Mesendoderm (in vitro differentiated cells): ENCODE data around the gene IGSF10.
A peak's percentile ranks its signal among the peaks of the same experiment; 100 is the strongest.

Experiments
- DNase-seq: peaks from one replicate; pipeline ENCODE4 v3.0.0; 2013
- H2AK5ac ChIP-seq: 2 replicates; pipeline ENCODE4 v1.6.1; 2013; ENCODE audit warnings: low read length, inconsistent platforms
- H2BK120ac ChIP-seq: 2 replicates; pipeline ENCODE4 v1.6.1; 2013; ENCODE audit warnings: low read depth, mild to moderate bottlenecking, low read length, moderate library complexity, mixed read lengths
- H2BK15ac ChIP-seq: replicated peaks from 2 replicates; pipeline ENCODE4 v1.6.1; 2013; ENCODE audit warnings: low read depth, mild to moderate bottlenecking, moderate library complexity
- H2BK5ac ChIP-seq: 2 replicates; pipeline ENCODE4 v1.6.1; 2013; ENCODE audit warnings: low read length, inconsistent platforms
- H3K18ac ChIP-seq: 2 replicates; pipeline ENCODE4 v1.6.1; 2013; ENCODE audit warnings: mild to moderate bottlenecking, low read length, mixed read lengths
- H3K23ac ChIP-seq: one replicate; pipeline ENCODE4 v1.6.1; 2013; ENCODE audit warnings: low read length
- H3K27ac ChIP-seq: 2 replicates; pipeline ENCODE4 v1.5.1; 2013; ENCODE audit warnings: low read depth, mild to moderate bottlenecking, inconsistent platforms, low read length, moderate library complexity
- H3K27me3 ChIP-seq: 2 replicates; pipeline ENCODE4 v1.6.1; 2013; ENCODE audit warnings: low read length, control low read depth, mild to moderate bottlenecking, inconsistent platforms; ENCODE audit not compliant: insufficient read depth, poor library complexity
- H3K36me3 ChIP-seq: 2 replicates; pipeline ENCODE4 v1.6.1; 2013; ENCODE audit warnings: low read length, inconsistent platforms; ENCODE audit not compliant: control insufficient read depth, insufficient read depth
- H3K4ac ChIP-seq: one replicate; pipeline ENCODE4 v1.6.1; 2013; ENCODE audit warnings: low read depth, mild to moderate bottlenecking, low read length, moderate library complexity
- H3K4me1 ChIP-seq: 2 replicates; pipeline ENCODE4 v1.6.1; 2013; ENCODE audit warnings: low read depth, low read length, inconsistent platforms; ENCODE audit not compliant: control insufficient read depth
- H3K4me2 ChIP-seq: 2 replicates; pipeline ENCODE4 v1.6.1; 2013; ENCODE audit warnings: low read length
- H3K4me3 ChIP-seq: 2 replicates; pipeline ENCODE4 v1.5.1; 2013; ENCODE audit warnings: mild to moderate bottlenecking, low read length
- H3K56ac ChIP-seq: one replicate; pipeline ENCODE4 v1.6.1; 2013; ENCODE audit warnings: low read length
- H3K79me1 ChIP-seq: 2 replicates; pipeline ENCODE4 v1.6.1; 2013; ENCODE audit warnings: low read length, inconsistent platforms
- H3K79me2 ChIP-seq: 2 replicates; pipeline ENCODE4 v1.6.1; 2013; ENCODE audit warnings: mild to moderate bottlenecking, low read length; ENCODE audit not compliant: control insufficient read depth, insufficient read depth
- H3K9ac ChIP-seq: 2 replicates; pipeline ENCODE4 v1.6.1; 2013; ENCODE audit warnings: low read length, inconsistent platforms
- H4K5ac ChIP-seq: one replicate; pipeline ENCODE4 v1.6.1; 2013; ENCODE audit warnings: low read length
- H4K8ac ChIP-seq: one replicate; pipeline ENCODE4 v1.6.1; 2013; ENCODE audit warnings: low read depth, mild to moderate bottlenecking, control low read depth, low read length, moderate library complexity
- WGBS: extraction: QIAGEN DNeasy Blood & Tissue Kit; methylation state at CpG from one replicate; pipeline ENCODE4 v1.1.7; 2013; ENCODE audit warnings: low lambda C conversion rate, missing lambda C conversion rate; ENCODE audit not compliant: insufficient coverage; ENCODE audit errors: extremely low coverage; 5-methylcytosine and 5-hydroxymethylcytosine counted together

IGSF10 gene

DNA sequence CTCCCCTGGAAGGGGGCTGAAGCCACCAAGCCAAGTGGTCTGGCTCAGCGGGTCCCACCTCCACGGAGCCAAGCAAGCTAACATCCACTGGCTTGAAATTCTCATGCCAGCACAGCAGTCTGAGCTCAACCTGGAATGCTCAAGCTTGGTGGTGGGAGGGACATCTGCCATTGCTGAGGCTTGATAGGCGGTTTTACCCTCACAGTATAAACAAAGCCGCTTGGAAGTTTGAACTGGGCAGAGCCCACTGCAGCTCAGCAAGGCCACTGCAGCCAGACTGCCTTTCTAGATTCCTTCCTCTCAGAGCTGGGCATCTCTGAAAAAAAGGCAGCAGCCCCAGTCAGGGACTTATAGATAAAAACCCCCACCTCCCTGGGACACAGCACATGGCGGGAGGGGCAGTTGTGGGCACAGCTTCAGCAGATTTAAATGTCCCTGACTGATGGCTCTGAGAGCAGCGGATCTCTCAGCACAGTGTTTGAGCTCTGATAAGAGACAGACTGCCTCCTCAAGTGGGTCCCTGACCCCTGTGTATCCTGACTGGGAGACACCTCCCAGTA, 23.2 kb upstream of the IGSF10 start:
- Histone ChIP-seq H2AK5ac (no peak overlapping the region), H3K23ac (no peak overlapping the region), H3K36me3 (no peaks in the 10 kb centered on the region), H2BK5ac (no peak overlapping the region), H3K4ac (no peak overlapping the region), H4K8ac (no peak overlapping the region), H3K4me3 (no peak overlapping the region), H2BK15ac (no peak overlapping the region), H3K27me3 (no peaks in the 10 kb centered on the region), H3K9ac (no peak overlapping the region), H4K5ac (no peak overlapping the region), H3K27ac (no peak overlapping the region), H3K4me2 (no peak overlapping the region), H3K18ac (no peak overlapping the region), H3K4me1 (no peaks in the 10 kb centered on the region), H3K79me1 (no peaks in the 10 kb centered on the region), H2BK120ac (no peak overlapping the region), H3K56ac (peak overlapping the region; percentile 5), H3K79me2 (no peaks in the 10 kb centered on the region)
- WGBS: no CpG with 5 or more reads among the region's 6 CpGs
- DNase-seq: peak; percentile 23

DNA sequence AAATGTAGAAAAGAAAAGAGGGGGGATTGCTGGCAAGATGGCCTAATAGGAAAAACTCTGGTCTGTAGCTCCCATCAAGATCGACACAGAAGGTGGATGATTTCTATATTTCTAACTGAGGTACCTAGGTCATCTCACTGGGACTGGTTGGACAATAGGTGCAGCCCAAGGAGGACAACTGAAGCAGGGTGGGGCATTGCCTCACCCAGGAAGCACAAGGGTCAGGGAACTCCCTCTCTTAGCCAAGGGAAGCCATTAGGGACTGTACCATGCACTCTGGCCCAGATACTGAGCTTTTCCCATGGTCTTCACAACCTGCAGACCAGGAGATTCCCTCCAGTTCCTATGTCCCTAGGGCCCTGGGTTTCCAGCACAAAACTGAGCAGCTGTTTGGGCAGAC, 22.6 kb upstream of the IGSF10 start:
- no peak overlapping the region for H2BK5ac ChIP-seq
- H3K27ac ChIP-seq: no peak overlapping the region
- H3K23ac ChIP-seq: no peak overlapping the region
- no peak overlapping the region for H4K5ac ChIP-seq
- no peak overlapping the region for H2BK120ac ChIP-seq
- H3K27me3 ChIP-seq: no peaks in the 10 kb centered on the region
- no peak overlapping the region for H3K4me2 ChIP-seq
- no peak overlapping the region for H4K8ac ChIP-seq
- no peak overlapping the region for H2AK5ac ChIP-seq
- H2BK15ac ChIP-seq: no peak overlapping the region
- no peaks in the 10 kb centered on the region for H3K4me1 ChIP-seq
- no peak overlapping the region for H3K9ac ChIP-seq
- H3K79me2 ChIP-seq: no peaks in the 10 kb centered on the region
- H3K36me3 ChIP-seq: no peaks in the 10 kb centered on the region
- no peak overlapping the region for H3K4me3 ChIP-seq
- H3K79me1 ChIP-seq: no peaks in the 10 kb centered on the region
- no peak overlapping the region for H3K18ac ChIP-seq
- no peak overlapping the region for H3K56ac ChIP-seq
- WGBS: no CpG with 5 or more reads among the region's 1 CpG
- no peak overlapping the region for H3K4ac ChIP-seq
- no peak for DNase-seq

DNA sequence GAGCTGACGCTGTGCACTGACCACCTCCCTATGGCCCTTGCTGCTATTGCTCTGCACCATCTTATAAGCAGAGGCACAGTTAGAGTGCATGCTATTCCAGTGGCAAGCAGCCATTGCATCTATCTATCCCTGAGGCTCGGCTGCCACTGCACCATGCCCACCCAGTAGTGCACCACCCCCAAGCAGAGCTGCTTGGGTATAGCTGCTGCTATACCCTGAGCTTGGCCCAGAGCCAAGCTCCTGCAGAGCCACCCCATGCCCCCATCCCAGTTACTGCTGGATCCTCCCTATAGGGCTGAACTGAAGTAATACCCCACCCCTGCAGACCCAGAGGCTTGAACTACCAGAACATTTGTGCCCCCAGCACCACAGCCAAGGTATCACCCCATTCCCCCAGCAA, 19.6 kb upstream of the IGSF10 start:
- H3K27me3 ChIP-seq: no peaks in the 10 kb centered on the region
- no peak overlapping the region for H3K4me2 ChIP-seq
- no peak overlapping the region for H2BK15ac ChIP-seq
- H2BK5ac ChIP-seq: no peak overlapping the region
- H3K23ac ChIP-seq: no peak overlapping the region
- no peak overlapping the region for H3K27ac ChIP-seq
- H3K4ac ChIP-seq: no peak overlapping the region
- no peak overlapping the region for H3K4me3 ChIP-seq
- H2BK120ac ChIP-seq: no peak overlapping the region
- no peaks in the 10 kb centered on the region for H3K79me2 ChIP-seq
- no peaks in the 10 kb centered on the region for H3K36me3 ChIP-seq
- H2AK5ac ChIP-seq: no peak overlapping the region
- no peak overlapping the region for H3K9ac ChIP-seq
- no peak overlapping the region for H3K56ac ChIP-seq
- no CpG with 5 or more reads among the region's 2 CpGs for WGBS
- DNase-seq: no peak
- no peak overlapping the region for H3K18ac ChIP-seq
- no peak overlapping the region for H4K5ac ChIP-seq
- H3K79me1 ChIP-seq: no peaks in the 10 kb centered on the region
- H4K8ac ChIP-seq: no peak overlapping the region
- H3K4me1 ChIP-seq: peaks cover 3% of the 10 kb centered on the region

DNA sequence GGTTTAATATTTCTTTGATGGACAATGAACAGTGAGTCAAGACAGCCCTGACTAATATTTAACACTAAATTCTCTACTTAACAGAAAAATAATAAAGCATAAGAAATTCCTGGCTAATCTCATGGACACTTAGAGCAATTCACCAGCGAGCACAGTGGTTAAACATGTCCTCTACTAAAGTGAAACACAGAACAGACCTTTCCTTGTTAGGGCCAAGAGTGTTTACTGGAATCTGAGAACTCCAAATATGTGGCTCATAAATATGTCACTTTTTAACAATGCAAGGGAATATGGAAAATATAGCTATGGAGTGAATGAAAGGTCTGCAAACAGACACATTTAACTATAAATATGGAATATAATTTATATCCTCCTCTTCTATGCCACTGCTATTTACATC, 18.6 kb upstream of the IGSF10 start:
- Histone ChIP-seq H3K23ac (no peak overlapping the region), H3K4me3 (no peak overlapping the region), H2BK5ac (no peak overlapping the region), H3K27ac (no peak overlapping the region), H2BK120ac (no peak overlapping the region), H3K18ac (no peak overlapping the region), H3K79me2 (no peaks in the 10 kb centered on the region), H3K4ac (no peak overlapping the region), H3K9ac (no peak overlapping the region), H3K4me1 (peaks cover 3% of the 10 kb centered on the region), H4K8ac (no peak overlapping the region), H2AK5ac (no peak overlapping the region), H4K5ac (no peak overlapping the region), H3K4me2 (no peak overlapping the region), H3K56ac (no peak overlapping the region), H2BK15ac (no peak overlapping the region), H3K79me1 (no peaks in the 10 kb centered on the region), H3K36me3 (no peaks in the 10 kb centered on the region), H3K27me3 (no peaks in the 10 kb centered on the region)
- WGBS: no CpG with 5 or more reads among the region's 1 CpG
- no peak for DNase-seq

DNA sequence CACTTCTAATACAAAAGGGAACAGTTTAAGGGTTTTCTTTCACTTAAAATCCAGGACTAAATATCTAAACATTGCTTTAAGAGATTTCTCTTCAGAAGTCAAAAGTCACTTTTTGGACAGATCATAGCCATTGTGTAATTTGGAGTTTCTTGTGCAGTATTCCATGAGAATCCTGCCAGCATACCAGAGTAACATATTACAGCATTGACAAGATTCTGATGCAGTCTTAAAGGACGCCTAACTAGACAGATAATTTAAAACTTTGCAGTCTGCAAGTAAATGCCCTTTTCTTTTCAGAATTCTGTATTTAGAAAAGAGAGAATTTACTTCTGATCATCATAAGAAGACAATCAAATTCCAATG, 17.5 kb upstream of the IGSF10 start:
- Histone ChIP-seq H3K27ac (no peak overlapping the region), H2BK120ac (no peak overlapping the region), H3K4me2 (no peak overlapping the region), H3K18ac (no peak overlapping the region), H3K4me3 (no peak overlapping the region), H3K4ac (no peak overlapping the region), H3K56ac (no peak overlapping the region), H3K23ac (no peak overlapping the region), H3K79me1 (no peaks in the 10 kb centered on the region), H3K79me2 (no peaks in the 10 kb centered on the region), H2BK15ac (no peak overlapping the region), H3K9ac (no peak overlapping the region), H4K8ac (no peak overlapping the region), H2AK5ac (no peak overlapping the region), H3K4me1 (peaks cover 3% of the 10 kb centered on the region), H2BK5ac (no peak overlapping the region), H3K36me3 (no peaks in the 10 kb centered on the region), H4K5ac (no peak overlapping the region), H3K27me3 (no peaks in the 10 kb centered on the region)
- DNase-seq: no peak
- no CpG with 5 or more reads among the region's 1 CpG for WGBS

DNA sequence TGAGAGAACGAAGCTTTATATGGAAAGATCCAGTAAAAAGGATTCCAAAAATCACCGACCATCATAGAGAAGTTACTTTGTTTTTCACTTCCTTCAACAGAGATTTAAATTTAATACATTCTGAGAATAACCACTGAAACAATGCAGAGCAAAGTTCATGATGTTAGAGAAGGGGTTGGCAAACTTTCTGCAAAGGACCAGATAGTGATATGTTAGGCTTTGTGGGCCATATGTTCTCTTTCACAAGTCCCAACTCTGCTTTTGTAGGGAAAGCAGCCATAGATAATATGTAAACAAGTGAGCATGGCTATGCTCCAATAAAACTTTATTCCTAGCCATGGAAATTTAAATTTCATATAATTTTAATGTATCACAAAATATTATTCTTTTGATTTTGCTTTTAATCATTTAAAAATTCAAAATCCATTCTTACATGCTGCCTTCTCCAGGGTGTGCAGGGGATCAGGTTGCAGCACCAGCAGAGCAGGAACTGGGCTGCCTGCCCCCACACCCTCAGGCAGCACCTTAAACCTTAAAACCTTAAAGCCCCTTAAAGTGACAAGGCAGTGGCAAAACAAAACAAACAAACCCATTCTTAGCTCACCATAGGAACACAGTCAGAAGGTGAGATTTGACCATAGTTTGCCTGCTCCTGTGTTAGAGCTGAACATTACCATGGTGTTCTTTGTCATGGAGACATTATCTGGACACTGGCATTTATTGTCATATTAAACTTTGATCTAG, 16.9 kb upstream of the IGSF10 start:
- Histone ChIP-seq H3K79me2 (no peaks in the 10 kb centered on the region), H2AK5ac (no peak overlapping the region), H3K4me2 (no peak overlapping the region), H3K27me3 (no peaks in the 10 kb centered on the region), H3K56ac (no peak overlapping the region), H4K5ac (no peak overlapping the region), H3K27ac (no peak overlapping the region), H2BK120ac (no peak overlapping the region), H3K9ac (no peak overlapping the region), H3K18ac (no peak overlapping the region), H4K8ac (no peak overlapping the region), H2BK15ac (no peak overlapping the region), H3K4me1 (peaks cover 3% of the 10 kb centered on the region), H3K36me3 (no peaks in the 10 kb centered on the region), H3K4me3 (no peak overlapping the region), H3K4ac (no peak overlapping the region), H3K79me1 (no peaks in the 10 kb centered on the region), H2BK5ac (no peak overlapping the region), H3K23ac (no peak overlapping the region)
- no CpG with 5 or more reads among the region's 2 CpGs for WGBS
- DNase-seq: peak; percentile 64
